HG02588 (cell line): Measurements from ENCODE around the gene ATOSB.

Experiments
- ATAC-seq: cut with Tn5 transposase; IDR thresholded peaks from one replicate; pipeline ENCODE4 v1.9.1; 2021; ENCODE audit warnings: mild to moderate bottlenecking, moderate library complexity; ENCODE audit not compliant: unreplicated experiment

ATOSB gene

DNA sequence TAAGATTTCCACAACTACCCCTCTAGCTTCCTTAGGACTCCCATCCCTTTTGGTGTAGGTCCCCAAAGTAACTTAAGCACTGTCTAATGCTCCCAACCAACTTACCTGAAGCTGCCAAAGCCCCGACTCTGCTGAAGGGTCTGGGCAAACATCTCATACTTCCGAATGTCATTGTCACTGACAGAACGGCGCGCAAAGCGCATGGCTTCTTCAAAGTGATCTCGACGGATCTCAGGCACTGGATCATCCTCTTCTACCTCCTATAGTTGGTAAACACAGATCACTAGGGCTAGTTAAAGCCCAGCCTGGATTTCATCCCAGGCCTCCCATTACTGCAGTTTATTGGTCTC lies 58.4 kb downstream of the ATOSB start:
- no peak for ATAC-seq

DNA sequence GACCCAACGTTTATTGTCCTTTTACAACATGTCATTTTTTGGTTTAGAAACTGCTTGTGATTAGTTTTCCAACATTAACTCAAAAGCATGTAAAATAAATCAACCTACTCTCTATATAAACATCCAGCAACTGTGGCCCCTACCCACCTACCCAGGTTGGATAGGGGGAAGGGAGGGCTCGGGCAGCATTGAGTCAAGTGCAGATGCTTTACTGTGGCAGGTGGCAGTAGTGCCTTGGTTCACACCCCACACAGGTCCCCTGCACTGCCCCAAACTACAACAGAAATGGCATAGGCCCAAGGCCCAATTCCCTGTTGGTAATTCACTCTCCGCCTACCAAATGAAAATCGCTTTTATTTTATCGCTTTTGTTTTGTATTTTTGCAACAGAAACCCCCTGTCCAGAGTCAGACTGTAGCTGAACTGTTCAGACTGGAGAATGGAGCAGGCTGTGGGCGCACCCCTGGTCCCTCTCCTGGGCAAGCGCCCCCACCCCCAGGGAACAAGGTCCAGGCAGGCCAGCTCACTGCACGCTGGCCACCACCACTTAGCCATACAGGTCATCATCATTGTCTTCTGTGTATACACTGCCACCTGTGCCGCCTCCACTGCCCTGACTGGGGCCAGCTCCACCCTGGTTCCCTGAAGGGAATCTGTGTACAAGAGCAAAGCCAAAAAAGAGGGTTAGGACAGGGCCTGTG lies 58.9 kb downstream of the ATOSB start:
- ATAC-seq = no peak

DNA sequence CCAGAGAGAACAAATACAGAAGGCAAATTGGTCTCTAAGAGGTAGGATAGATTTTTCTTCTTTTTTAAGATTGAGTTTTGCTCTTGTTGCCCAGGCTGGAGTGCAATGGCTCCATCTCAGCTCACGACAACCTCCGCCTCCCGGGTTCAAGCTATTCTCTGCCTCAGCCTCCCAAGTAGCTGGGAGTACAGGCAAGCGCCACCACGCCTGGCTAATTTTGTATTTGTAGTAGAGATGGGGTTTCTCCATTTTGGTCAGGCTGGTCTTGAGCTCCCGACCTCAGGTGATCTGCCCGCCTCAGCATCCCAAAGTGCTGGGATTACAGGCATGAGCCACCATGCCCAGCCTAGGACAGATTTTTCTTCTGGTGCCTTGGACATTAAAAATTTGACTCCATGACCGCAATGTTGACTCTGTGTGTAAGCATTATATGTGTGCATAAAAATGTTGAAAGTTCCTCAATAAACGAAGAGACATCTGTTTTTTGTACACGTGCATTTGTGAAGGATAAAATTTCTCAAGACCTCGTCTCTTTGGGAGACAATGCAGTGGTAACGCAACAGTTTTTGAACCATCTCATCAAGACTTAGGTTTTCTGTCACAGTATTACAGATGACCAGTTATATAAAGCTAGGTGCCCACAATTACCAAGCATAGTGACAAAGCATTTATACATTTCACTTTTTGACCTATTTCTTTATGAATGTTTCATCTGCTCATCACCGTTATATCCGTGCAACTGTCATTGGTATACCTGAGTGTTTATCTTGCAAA lies 60.6 kb downstream of the ATOSB start:
- ATAC-seq = no peak

DNA sequence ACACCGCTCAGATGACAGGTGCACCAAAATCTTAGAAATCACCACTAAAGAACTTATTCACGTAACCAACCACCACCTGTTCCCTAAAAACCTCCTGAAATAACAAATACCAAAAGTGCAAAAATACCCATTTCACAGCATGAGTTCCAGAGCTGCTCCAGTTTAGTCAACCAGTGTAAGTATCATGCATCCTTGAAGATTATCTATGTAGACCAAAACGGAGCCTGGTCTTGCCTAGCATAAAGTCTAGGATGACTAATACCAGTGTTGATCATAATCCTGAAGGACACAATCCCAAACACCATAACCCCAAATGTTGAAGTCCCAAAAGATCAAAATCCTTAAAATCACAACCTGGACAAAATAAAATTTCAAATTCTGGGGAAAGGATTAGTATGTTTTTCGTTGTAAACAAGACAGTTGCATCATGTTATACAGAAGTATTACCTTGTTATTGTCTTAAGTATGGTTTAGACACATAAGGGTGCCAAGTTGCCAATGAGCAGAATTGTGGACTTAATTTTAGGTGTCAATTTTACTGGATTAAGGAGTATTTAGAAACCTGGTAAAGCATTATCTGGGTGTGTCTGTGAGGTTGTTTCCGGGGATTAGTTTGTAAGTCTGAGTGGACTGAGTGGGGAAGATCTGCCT lies 61.4 kb downstream of the ATOSB start:
- ATAC-seq = no peak
